ENCODE results near the gene HIBCH.

GRCh38 chr2:190355968-190356644 is 36.5 kb upstream of the HIBCH start:
- TF ChIP-seq CBX8 (IDR thresholded peaks at IDR 0.05) (no peak), SMC3 (IDR thresholded peaks at IDR 0.05) (no peak), CEBPB (IDR thresholded peaks at IDR 0.05) (peak in 1 of 2 experiments; percentile 15; a peak in 1 of 4 replicates), PBX3 (IDR thresholded peaks at IDR 0.05) (no peak), RCOR1 (IDR thresholded peaks at IDR 0.05; ENCODE audit: low read depth, low read length) (no peak), CHD2 (IDR thresholded peaks at IDR 0.05; ENCODE audit: low read length, partially characterized antibody) (no peak), CTCF (IDR thresholded peaks at IDR 0.05) (no peak), MAZ (IDR thresholded peaks at IDR 0.05; ENCODE audit: borderline replicate concordance, low read depth, low read length) (no peak), POLR2A (IDR thresholded peaks at IDR 0.05; ENCODE audit: low read length) (no peak), PHF8 (IDR thresholded peaks at IDR 0.05; ENCODE audit: borderline replicate concordance, low read depth) (no peak)

All from A549 (cell line).